GM19240 (cell line): Measurements from ENCODE around the gene COX19.
"Not testable (repeated sequence)": the region's sequence is repeated elsewhere in the genome, so short reads cannot be mapped to it uniquely, and the experiment has no call there.

Source experiments
- DNase-seq: peaks from one replicate; pipeline ENCODE4 v3.0.0; 2011; ENCODE audit warnings: low spot score; ENCODE audit not compliant: insufficient read length

COX19 gene

GRCh38 chr7:946256-946996, 28.9 kb downstream of the COX19 start:
- no peak for DNase-seq

GRCh38 chr7:945556-946255, 29.6 kb downstream of the COX19 start:
- no peak for DNase-seq

GRCh38 chr7:945147-945555, 30.2 kb downstream of the COX19 start:
- no peak for DNase-seq

- no peak for DNase-seq
Measured at GRCh38 chr7:944744-945143, 30.6 kb downstream of the COX19 start.

GRCh38 chr7:943793-944192, 31.6 kb downstream of the COX19 start:
- not testable (repeated sequence) for DNase-seq

- no peak for DNase-seq
Measured at GRCh38 chr7:940599-941408, 34.5 kb downstream of the COX19 start.

GRCh38 chr7:939843-940242, 35.5 kb downstream of the COX19 start:
- DNase-seq = no peak

- DNase-seq = no peak
Measured at GRCh38 chr7:938546-939185, 36.7 kb downstream of the COX19 start.

- no peak for DNase-seq
Measured at GRCh38 chr7:937856-938484, 37.4 kb downstream of the COX19 start.

GRCh38 chr7:936386-937054, 38.8 kb downstream of the COX19 start:
- peak; percentile 84 for DNase-seq

- DNase-seq = no peak
Measured at GRCh38 chr7:935874-936385, 39.4 kb downstream of the COX19 start.

GRCh38 chr7:935164-935873, 40.0 kb downstream of the COX19 start:
- DNase-seq = no peak

GRCh38 chr7:934469-935163, 40.7 kb downstream of the COX19 start:
- DNase-seq = no peak

- DNase-seq = no peak
Measured at GRCh38 chr7:932651-932975, 42.7 kb downstream of the COX19 start.

- DNase-seq = no peak
Measured at GRCh38 chr7:931871-932650, 43.3 kb downstream of the COX19 start.

GRCh38 chr7:930975-931758, 44.2 kb downstream of the COX19 start:
- no peak for DNase-seq

GRCh38 chr7:929311-929711, 46.0 kb downstream of the COX19 start:
- DNase-seq = no peak
